GM12892 (cell line): ENCODE results near the gene EFNA5.

Experiments
- POLR2A ChIP-seq: IDR thresholded peaks from 2 replicates; pipeline ENCODE4 v1.6.1; 2011; ENCODE audit warnings: low read depth, low read length, control low read depth
- POLR2AphosphoS5 ChIP-seq: IDR thresholded peaks from 2 replicates; pipeline ENCODE4 v1.6.1; 2011; ENCODE audit warnings: low read depth, low read length, control low read depth

GRCh38 chr5:107553117-107553555 lies 117.6 kb downstream of the EFNA5 start:
- TF ChIP-seq POLR2A (no peak), POLR2AphosphoS5 (no peak)
